Liver (tissue), 3 donors: ENCODE results near the gene BTBD9.

Source experiments
- ATF3 ChIP-seq: IDR thresholded peaks from 2 replicates; pipeline ENCODE4 v1.6.1; 2016; ENCODE audit warnings: antibody characterized with exemption
- CTCF ChIP-seq: fragments of 150-350 bp; IDR thresholded peaks from 2 replicates; pipeline ENCODE4 v1.5.1; 2017; ENCODE audit warnings: improper control_type of control experiment, low read depth, low read length; ENCODE audit not compliant: missing input control
- HNF4A ChIP-seq, 2 donors: conservative IDR thresholded peaks; 2 replicates each; pipeline ENCODE4 v1.6.1; 2016; ENCODE audit warnings: antibody characterized with exemption in 2 of 2, mild to moderate bottlenecking in 2 of 2
- REST ChIP-seq: IDR thresholded peaks from 2 replicates; pipeline ENCODE4 v1.6.1; 2016; ENCODE audit warnings: antibody characterized with exemption, mild to moderate bottlenecking
- TAF1 ChIP-seq: conservative IDR thresholded peaks from 2 replicates; pipeline ENCODE4 v1.6.1; 2016; ENCODE audit warnings: antibody characterized with exemption, mild to moderate bottlenecking
- YY1 ChIP-seq: IDR thresholded peaks from 2 replicates; pipeline ENCODE4 v1.6.1; 2016; ENCODE audit warnings: antibody characterized with exemption, mild to moderate bottlenecking
- donor health status: healthy.
- donor health status: healthy.

GRCh38 chr6:38191418-38191817 lies 448.3 kb downstream of the BTBD9 start:
- TF ChIP-seq HNF4A (conservative IDR thresholded peaks at IDR 0.05): no peak
- no peak for TF ChIP-seq TAF1
- no peak for TF ChIP-seq CTCF
- no peak for TF ChIP-seq ATF3
- TF ChIP-seq REST: no peak
- TF ChIP-seq YY1: no peak
